HPDE6-E6E7 (cell line): ENCODE results near the gene FBXO30.

ENCODE experiments used
- DNase-seq: peaks from one replicate; pipeline ENCODE4 v3.0.0; 2011; ENCODE audit warnings: missing footprints; ENCODE audit errors: extremely low spot score

Gene FBXO30, protein sequence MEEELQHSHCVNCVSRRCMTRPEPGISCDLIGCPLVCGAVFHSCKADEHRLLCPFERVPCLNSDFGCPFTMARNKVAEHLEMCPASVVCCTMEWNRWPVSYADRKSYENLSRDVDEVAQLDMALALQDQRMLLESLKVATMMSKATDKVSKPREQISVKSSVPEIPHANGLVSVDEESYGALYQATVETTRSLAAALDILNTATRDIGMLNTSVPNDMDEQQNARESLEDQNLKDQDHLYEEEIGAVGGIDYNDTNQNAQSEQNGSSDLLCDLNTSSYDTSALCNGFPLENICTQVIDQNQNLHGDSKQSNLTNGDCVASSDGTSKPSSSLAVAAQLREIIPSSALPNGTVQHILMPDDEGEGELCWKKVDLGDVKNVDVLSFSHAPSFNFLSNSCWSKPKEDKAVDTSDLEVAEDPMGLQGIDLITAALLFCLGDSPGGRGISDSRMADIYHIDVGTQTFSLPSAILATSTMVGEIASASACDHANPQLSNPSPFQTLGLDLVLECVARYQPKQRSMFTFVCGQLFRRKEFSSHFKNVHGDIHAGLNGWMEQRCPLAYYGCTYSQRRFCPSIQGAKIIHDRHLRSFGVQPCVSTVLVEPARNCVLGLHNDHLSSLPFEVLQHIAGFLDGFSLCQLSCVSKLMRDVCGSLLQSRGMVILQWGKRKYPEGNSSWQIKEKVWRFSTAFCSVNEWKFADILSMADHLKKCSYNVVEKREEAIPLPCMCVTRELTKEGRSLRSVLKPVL

DNA sequence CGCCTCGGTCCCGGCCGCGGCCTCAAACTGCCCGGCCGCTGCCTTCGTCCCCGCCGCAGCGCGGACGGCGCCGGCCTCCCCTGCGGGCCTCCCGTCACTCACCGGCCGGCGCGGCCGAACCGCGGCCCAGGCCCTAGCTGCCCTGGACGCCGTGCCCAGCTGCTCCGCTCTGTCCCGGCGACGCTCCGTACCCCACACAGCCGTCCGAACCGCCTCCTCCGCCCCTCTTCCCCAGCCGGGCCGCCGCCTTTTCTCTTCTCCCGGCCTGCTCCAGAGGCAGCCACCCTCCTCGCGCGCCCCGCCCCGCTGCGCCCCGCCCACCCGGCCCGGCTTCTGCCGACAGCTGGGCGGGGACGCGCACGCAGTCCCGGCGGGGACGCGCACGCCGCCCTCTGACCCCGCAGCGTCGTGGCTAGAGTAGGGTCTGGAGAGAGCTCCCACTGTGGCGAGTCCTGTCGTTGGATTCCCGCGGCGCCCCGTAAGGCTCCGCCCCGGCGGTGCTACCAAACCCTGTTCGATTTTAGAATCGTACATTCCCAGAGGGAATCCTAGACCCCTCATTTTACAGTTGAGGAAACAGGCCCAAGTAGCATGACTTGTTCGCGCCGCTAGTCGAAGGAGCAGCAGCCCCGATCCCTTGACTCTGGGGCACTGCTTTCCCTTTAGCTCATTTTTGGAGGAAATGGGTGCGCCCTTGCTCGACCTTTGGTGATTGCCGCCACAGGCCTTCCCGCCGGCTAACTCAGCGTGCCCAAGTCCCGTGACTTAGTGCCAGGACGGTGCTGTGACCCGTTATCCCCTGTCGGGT lies at the start of gene FBXO30:
TSS of gene FBXO30 (minus strand) at position 295 of the 808 bp plus-strand sequence. CDS start 8,390 bp downstream, outside the sequence.
- DNase-seq: peak; percentile 81

GRCh38 chr6:145863988-145864616 lies 49.5 kb upstream of the FBXO30 start:
- no peak for DNase-seq

DNA sequence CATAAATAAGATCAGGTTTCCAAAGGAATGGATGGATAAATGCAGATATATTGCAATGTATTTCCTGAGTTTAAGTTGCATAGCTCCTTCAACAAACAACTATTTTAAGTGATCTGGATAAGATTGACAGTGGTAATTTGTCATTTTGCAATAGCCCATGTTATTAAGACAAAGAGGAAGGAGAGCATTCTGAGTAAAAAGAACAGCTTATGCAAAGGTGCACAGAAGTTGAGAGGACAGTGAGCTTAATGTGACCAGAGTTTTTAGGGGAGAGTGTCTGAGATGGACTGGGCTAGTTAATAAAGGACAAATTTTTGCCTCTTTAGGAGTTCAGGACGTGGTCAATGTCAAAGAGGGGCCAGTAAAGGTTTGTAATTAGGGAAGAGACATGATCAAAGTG lies 48.8 kb upstream of the FBXO30 start:
- no peak for DNase-seq

- DNase-seq: no peak
These were observed 46.0 kb upstream of the FBXO30 start for GRCh38 chr6:145860562-145860961.

GRCh38 chr6:145850671-145851070 lies 36.1 kb upstream of the FBXO30 start:
- no peak for DNase-seq

DNA sequence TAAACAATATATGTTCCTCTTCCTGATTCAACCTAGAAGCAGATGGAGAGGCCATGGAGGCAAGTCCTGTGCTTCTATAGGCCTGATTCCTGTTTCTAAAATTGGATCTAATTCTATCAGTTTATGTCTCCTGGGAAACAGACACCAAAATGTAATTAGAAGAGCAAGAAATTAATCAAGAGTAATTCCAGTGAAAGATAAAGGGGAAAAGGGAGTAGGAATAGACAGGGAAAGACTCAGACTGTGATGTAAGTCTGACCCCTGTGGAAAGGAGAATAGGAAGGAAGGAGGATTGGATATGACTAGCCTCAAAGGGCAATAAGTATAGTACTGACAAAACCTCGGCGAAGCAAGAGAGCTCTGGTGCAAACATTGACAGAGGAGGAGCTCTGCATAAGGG lies 33.9 kb upstream of the FBXO30 start:
- DNase-seq: no peak

DNA sequence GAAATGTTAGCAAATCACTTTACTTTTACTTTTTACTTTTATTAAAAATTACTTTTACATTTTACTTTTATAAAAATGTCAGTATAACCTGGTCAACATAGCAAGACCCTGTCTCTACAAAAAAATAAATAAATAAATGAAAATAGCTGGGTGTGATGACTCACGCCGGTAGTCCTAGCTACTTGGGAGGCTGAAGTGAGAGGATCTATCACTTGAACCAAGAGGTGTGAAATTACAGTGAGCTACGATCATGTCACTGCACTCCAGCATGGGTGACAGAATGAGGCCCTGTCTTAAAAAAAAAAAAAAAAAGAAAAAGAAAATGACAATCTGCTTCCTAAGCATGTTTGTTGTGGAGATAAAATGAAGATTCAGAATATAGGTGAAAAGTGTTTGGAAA lies 31.0 kb upstream of the FBXO30 start:
- no peak for DNase-seq

GRCh38 chr6:145844933-145845540 lies 30.4 kb upstream of the FBXO30 start:
- no peak for DNase-seq

GRCh38 chr6:145842693-145843546 lies 28.3 kb upstream of the FBXO30 start:
- no peak for DNase-seq

- no peak for DNase-seq
These were observed 27.1 kb upstream of the FBXO30 start for GRCh38 chr6:145841668-145842067.

DNA sequence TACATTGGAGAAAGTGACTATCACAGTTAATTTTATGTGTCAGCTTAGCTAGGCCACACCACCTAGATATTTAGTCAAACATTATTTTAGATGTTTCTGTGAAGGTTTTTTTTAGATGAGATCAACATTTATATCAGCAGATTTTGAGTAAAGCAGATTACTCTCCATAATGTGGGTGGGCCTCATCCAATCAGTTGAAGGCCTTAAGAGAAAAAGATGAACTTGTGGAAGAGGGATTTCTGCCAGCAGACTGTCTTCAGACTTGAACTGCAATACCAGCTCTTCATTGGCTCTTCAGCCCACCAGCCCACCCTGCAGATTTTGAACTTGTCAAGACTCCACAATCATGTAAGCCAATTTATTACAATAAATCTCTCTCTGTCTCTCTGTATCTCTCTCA lies 25.1 kb upstream of the FBXO30 start:
- DNase-seq: no peak

DNA sequence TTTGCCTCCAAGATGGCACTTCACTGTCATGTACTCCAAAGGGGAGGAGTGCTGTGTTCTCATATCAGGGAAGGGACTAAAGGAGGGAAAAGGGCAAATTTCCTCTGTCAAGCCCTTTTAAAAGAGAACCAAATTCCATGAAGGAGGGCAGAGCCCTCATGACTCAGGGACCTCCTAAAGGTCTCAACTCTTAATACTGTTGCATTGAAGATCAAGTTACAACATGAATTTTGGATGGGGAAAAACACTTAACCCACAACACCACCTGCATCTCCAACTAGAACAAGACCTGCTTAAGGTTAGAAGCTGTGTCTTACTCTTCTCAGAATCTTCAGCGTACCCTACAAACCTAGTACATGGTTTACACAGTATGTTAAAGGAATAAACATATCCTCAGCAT lies 23.7 kb upstream of the FBXO30 start:
- DNase-seq: no peak

DNA sequence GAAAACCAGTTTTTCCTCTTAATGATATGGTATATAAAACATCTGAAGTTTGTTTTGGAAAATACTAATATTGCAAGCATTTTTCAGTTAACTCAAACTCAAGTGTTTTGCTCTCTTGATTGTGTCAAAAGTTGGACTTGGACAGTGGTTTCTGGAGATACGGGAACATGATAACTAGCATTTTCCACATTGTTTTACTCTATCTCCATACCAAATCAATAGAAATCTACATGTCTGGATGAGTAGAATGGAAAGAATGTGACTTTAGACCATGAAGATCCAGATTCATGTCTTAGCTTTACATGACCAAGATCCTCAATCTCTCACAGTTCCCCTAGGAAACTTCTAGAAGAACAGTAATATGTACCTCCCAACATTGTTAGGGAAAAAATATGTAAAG lies 22.2 kb upstream of the FBXO30 start:
- DNase-seq: no peak

GRCh38 chr6:145836170-145836569 lies 21.6 kb upstream of the FBXO30 start:
- DNase-seq: no peak

DNA sequence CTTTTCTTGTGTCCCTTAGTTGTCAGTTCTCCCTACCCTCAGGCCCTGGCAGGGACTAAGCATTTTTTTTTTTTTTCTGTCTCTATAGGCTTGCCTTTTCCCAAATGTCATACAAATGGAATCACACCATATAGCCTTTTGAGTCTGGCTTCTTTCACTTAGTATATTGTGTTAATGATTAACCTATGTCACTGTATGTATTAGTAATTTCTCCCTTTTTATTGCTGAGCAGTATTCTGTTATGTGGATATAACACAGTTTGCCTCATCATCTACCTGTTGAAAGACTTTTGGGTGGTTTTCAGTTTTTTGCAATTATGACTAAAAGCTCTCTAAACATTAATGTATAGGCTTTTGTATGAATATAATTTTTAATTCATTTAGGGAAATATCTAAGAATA lies 16.0 kb upstream of the FBXO30 start:
- DNase-seq: no peak

DNA sequence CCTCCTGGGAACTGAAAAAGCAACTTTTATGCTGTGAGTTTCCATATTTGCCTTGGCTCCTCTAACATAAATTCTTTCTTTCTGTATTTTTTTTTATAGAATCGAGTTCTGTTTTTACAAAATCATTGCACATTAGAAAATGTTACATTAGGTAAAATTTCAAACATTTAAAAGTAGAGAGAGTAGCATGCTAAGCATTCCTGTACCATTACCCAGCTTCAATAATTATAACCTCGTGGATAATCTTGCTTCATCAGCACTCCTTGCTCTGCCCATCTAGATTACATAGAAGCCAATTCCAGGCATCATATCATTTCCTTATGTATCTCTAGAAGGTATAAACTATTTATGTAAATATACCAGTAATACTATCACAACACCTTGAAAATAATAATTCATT lies 15.4 kb upstream of the FBXO30 start:
- no peak for DNase-seq

DNA sequence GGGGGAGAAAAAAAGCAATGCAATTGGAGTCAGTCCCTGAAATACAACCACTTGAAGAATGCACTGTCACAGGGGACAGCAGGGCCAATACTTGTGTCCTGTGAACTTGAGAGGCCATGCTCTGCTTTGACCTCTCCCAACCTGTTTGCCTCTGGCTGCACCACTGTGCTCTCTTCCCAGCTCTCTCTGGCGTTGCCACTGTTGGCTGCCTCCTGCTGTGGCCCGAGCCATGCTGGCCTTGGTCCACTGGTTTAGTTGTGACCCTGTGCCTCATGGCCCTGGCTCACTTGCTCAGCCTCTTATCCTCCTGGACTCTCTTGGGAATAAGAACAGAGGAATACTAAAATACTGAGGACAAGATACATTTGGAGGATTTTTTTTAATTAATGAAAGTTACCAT lies 14.5 kb upstream of the FBXO30 start:
- no peak for DNase-seq

DNA sequence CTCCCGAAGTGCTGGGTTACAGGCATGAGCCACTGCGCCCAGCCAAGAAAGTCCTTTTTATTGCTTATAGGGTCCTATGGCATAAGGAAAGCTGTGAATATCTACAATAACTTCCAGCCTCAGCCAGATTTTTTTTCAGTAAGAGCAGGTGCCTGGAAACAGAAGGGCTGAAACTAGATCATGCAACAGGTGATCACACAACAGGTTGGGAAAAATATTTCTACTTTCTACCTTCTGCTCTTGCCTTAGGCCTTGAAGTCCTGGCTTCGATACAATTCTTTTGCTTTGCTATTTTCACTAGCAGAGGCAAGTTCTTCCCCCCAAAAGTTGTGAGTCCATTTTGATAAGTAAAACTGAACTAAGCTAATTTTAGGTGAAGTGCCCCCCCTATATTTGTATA lies 9.7 kb upstream of the FBXO30 start:
- DNase-seq: no peak

DNA sequence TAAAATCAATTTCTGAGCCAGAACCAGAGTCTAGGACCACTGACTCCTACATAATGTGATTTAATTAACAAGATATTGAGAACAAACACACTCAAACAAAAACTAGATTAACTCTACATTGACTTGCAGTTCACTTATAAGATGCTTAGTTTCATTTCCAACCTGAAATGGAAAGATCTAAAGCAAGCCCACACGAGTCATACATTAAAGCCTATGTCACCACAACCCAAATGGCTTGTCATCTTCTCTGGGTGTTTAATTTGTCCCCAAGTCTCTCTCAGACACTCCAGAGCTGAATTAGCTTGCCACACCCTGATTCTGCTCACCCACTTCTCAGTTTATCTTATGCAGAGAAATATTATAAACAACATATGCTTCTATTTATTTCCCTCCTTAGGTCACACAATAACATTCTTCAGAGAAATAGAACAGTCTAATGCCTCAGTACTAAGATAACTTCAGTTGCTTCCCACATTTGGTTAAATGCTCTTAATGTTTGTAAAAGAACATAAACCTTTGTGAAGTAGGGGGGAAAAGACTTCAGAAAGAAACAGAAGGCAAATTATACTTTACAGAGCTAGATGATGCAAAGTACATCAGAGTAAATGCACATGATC lies 8.8 kb upstream of the FBXO30 start:
- DNase-seq: no peak

DNA sequence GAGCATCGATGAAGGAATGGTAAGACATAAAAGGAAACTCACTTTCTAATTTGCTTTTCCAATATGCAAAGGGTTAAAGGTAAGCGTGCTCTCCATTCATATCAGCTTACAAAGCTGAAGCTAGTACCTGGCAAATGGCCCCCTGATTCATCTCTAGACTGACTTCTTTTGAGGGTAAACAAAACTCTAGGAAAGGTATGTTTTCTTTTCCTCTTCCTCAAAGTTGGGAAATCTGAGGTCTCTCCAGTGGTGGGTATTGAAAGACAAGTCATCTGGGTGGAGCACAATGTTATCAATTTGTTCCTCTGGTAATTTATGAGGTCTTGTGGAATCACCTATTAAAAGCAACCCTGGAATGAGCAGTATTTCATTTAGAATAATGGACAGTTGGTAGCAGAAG lies 7.9 kb upstream of the FBXO30 start:
- no peak for DNase-seq
